Gastroesophageal sphincter (tissue), 4 donors: Measurements from ENCODE around the gene PFKL. TPM values are rescaled to one million over a fixed set of nuclear protein-coding genes. Genes with fewer than 3 reads are reported as not detected.

Source experiments
- ATAC-seq: fragments of 150-250 bp; one replicate; pipeline ENCODE4 v1.9.1; 2016; ENCODE audit warnings: mild to moderate bottlenecking, moderate library complexity
- H3K27ac ChIP-seq, 4 donors: fragments of 200-600 bp; sonication (generic) in 3 of 4; 1 replicate in 3 of 4; 2 replicates in 1 of 4; pipeline ENCODE4 v1.5.1; 2016 to 2019
- H3K27me3 ChIP-seq: fragments of 200-600 bp; sonication (generic); one replicate; pipeline ENCODE4 v1.5.1; 2019
- H3K36me3 ChIP-seq, 2 donors: fragments of 200-600 bp; sonication (generic); one replicate each; pipeline ENCODE4 v1.5.1; 2019; ENCODE audit warnings: control low read depth in 1 of 2
- H3K4me1 ChIP-seq, 3 donors: fragments of 200-600 bp; sonication (generic); 1 replicate in 2 of 3; 2 replicates in 1 of 3; pipeline ENCODE4 v1.5.1; 2016 to 2019; ENCODE audit warnings: control low read depth in 2 of 3
- H3K4me3 ChIP-seq, 2 donors: fragments of 200-600 bp; sonication (generic); one replicate each; pipeline ENCODE4 v1.5.1; 2019; ENCODE audit warnings: mild to moderate bottlenecking in 1 of 2, moderate library complexity in 1 of 2
- H3K9me3 ChIP-seq, 3 donors: fragments of 200-600 bp; sonication (generic); one replicate each; pipeline ENCODE4 v1.5.1; 2017 to 2019; ENCODE audit warnings: control low read depth in 2 of 3
- EP300 ChIP-seq: sonication (generic); formaldehyde crosslinking; IDR thresholded peaks from one replicate; pipeline ENCODE4 v1.6.1; 2017; ENCODE audit warnings: antibody characterized with exemption, mild to moderate bottlenecking
- POLR2A ChIP-seq, 2 donors: fragments of 450-650 bp; IDR thresholded peaks; one replicate each; pipeline ENCODE4 v1.6.1; 2017; ENCODE audit warnings: antibody characterized with exemption in 2 of 2, mild to moderate bottlenecking in 2 of 2, moderate library complexity in 1 of 2
- POLR2AphosphoS5 ChIP-seq: sonication (generic); formaldehyde crosslinking; IDR thresholded peaks from one replicate; pipeline ENCODE4 v1.6.1; 2017; ENCODE audit warnings: antibody characterized with exemption
- WGBS, 2 donors: methylation state at CpG; one replicate each; pipeline ENCODE4 v1.1.5; 2018; ENCODE audit warnings: low coverage in 1 of 2; 5-methylcytosine and 5-hydroxymethylcytosine counted together
- total RNA-seq, 4 donors: library from RNA; depleted of rRNA; stranded (reverse); fragments of >200 nt; gene quantifications; one replicate each; pipeline ENCODE4 v1.1.0, GENCODE V29; 2016
- TF ChIP-seq, protein P1 (sequence below), 4 experiments: fragments of 200-600 bp in 2 of 4; fragments of 450-650 bp in 2 of 4; sonication (generic) in 1 of 4; IDR thresholded peaks; one replicate each; pipeline ENCODE4 v1.5.1; 2017 to 2019; ENCODE audit warnings: antibody characterized with exemption in 4 of 4, mild to moderate bottlenecking in 2 of 4, moderate library complexity in 2 of 4

PFKL gene
- total RNA-seq, 4 donors from 2014 or later: 57.7 to 103 (median 72.1) TPM

DNA sequence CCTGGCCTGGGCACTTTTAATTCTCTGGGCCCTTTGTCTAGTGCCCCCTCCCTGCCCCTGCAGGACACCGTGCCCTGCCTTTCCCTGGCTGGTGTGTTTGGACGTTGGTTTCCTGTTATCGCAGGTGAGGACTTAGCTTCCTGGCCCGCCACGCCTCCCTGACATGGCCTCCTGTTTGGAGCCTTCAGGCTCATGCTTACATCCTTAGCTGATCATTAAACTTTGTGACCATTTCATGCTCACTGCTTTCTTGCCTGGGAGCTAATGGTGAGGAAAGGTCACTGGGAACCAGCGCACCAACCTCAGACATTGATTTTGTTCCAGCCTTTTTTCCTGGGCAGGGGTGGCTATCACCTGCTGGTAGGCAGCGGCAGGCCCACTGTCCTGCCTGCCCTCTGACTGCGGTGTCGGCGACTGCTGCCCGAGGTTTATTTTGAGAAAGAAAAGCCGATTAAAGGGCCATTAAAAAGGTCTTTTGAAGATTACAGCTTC lies 3.7 kb downstream of the PFKL start:
- TF ChIP-seq, protein P1, sequence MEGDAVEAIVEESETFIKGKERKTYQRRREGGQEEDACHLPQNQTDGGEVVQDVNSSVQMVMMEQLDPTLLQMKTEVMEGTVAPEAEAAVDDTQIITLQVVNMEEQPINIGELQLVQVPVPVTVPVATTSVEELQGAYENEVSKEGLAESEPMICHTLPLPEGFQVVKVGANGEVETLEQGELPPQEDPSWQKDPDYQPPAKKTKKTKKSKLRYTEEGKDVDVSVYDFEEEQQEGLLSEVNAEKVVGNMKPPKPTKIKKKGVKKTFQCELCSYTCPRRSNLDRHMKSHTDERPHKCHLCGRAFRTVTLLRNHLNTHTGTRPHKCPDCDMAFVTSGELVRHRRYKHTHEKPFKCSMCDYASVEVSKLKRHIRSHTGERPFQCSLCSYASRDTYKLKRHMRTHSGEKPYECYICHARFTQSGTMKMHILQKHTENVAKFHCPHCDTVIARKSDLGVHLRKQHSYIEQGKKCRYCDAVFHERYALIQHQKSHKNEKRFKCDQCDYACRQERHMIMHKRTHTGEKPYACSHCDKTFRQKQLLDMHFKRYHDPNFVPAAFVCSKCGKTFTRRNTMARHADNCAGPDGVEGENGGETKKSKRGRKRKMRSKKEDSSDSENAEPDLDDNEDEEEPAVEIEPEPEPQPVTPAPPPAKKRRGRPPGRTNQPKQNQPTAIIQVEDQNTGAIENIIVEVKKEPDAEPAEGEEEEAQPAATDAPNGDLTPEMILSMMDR (IDR thresholded peaks at IDR 0.05): no peak
- TF ChIP-seq POLR2A (IDR thresholded peaks at IDR 0.05) (no peak), EP300 (no peak), POLR2AphosphoS5 (no peak)
- ATAC-seq: no peak
- peak overlapping the region in 2 of 4 donors; percentile 31 to 48 for H3K27ac ChIP-seq
- H3K27me3 ChIP-seq: no peaks in the 10 kb centered on the region
- peaks cover 0 to 82% (median 24%) of the 10 kb centered on the region in 3 donors for H3K4me1 ChIP-seq
- H3K9me3 ChIP-seq: no peaks in the 10 kb centered on the region
- 65 to 68% methylated on average over 5 to 6 of the region's 12 CpGs for WGBS, 2 donors
- H3K4me3 ChIP-seq: no peak overlapping the region
- peaks cover 0 to 25% of the 10 kb centered on the region in 2 donors for H3K36me3 ChIP-seq

DNA sequence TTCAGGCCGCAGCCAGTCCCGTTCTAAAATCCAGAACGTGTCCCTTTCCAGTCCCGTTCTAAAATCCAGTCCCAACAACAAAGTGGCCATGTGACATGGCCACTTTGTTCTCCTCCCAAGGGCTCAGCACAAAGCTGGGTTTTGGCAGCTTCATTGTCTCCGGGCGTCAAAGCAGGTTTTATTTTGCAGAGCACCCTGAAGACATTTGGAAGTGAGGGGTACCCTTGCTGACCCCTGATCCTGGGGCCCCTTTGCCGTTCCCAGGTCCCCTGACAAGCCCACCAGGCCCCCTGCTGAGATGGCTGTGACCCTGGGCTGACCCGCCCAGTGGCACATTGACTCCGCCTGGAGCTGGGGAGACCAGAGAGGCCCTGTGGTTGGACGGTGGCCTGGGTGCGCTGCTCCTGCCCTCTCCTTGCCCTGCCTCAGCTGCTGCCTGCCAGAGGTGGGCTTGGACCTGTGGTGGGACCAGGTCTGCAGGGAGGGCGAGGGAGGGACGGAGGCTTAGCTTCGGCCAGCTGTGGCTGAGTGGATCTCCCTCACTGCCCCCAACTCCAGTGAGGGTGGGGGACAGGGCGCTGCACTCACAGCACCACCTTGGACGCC lies 4.3 kb downstream of the PFKL start:
- Histone ChIP-seq H3K4me3 (no peak overlapping the region), H3K36me3 (peaks cover 0 to 31% of the 10 kb centered on the region in 2 donors), H3K9me3 (no peaks in the 10 kb centered on the region), H3K27ac (peak overlapping the region in 2 of 4 donors; percentile 31 to 48), H3K4me1 (peaks cover 0 to 76% (median 24%) of the 10 kb centered on the region in 3 donors), H3K27me3 (no peaks in the 10 kb centered on the region)
- WGBS, 2 donors: 69% methylated on average over 4 of the region's 16 CpGs; no CpG with 5 or more reads in 1 of the 2 donors
- ATAC-seq: no peak
- no peak for TF ChIP-seq EP300
- no peak for TF ChIP-seq POLR2A (IDR thresholded peaks at IDR 0.05)
- TF ChIP-seq POLR2AphosphoS5: no peak
- TF ChIP-seq, protein P1 (IDR thresholded peaks at IDR 0.05): no peak

DNA sequence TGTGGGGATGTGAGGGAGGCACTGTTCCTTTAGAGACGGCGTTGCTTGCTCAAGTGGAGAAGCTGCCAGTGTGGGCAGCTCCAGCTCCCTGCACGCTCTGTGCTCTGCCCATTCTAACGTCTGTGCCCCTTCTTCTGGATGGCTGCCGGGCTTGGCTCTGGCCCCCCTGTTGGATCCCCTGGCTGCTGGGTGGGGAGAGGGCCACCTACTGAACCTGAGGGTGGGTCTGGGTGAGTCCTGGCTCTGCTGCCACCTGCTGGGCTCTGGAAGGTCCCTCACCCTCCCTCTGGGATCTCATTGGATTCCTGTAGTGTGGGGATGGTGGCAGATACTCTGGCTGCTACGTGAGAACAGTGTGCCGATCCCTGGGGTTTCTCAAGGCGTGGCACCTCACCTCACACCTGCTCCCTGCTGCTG lies 5.0 kb downstream of the PFKL start:
- Histone ChIP-seq H3K36me3 (peaks cover 0 to 39% of the 10 kb centered on the region in 2 donors), H3K27ac (peak overlapping the region in 2 of 4 donors; percentile 4 to 48), H3K4me1 (peaks cover 0 to 71% (median 24%) of the 10 kb centered on the region in 3 donors), H3K9me3 (no peaks in the 10 kb centered on the region), H3K4me3 (no peak overlapping the region), H3K27me3 (no peaks in the 10 kb centered on the region)
- TF ChIP-seq, protein P1 (IDR thresholded peaks at IDR 0.05): peak in 3 of 4 experiments; percentile 33 to 61 (median 53)
- no peak for TF ChIP-seq POLR2A (IDR thresholded peaks at IDR 0.05)
- no peak for ATAC-seq
- WGBS, 2 donors: no CpG with 5 or more reads among the region's 8 CpGs

DNA sequence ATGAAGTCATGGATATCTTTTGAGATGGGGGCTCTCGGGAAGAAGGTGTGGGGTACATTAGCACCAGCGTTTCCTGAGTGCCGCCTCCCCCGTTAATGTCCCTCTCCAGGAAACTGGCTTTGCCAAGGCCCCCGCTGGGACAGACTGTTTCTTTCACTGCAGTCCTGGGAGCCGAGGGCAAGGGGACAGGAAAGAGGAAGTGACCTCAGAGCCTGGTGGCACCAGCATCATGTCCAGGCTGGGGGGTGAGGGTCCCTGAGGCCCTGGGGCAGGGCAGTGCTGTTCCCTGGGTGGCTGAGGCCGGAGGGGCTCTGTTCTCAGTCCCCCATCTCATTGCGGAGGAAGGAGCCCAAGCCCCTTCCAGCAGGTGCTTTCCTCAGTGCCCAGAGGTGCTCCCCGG lies 5.8 kb downstream of the PFKL start:
- WGBS, 2 donors: 71% methylated on average over 7 of the region's 9 CpGs; no CpG with 5 or more reads in 1 of the 2 donors
- H3K9me3 ChIP-seq: no peaks in the 10 kb centered on the region
- peaks cover 0 to 47% of the 10 kb centered on the region in 2 donors for H3K36me3 ChIP-seq
- peaks cover 0 to 68% (median 23%) of the 10 kb centered on the region in 3 donors for H3K4me1 ChIP-seq
- no peak overlapping the region for H3K4me3 ChIP-seq
- H3K27me3 ChIP-seq: no peaks in the 10 kb centered on the region
- ATAC-seq: no peak
- TF ChIP-seq POLR2A (IDR thresholded peaks at IDR 0.05) (no peak), EP300 (no peak), POLR2AphosphoS5 (no peak)
- TF ChIP-seq, protein P1 (IDR thresholded peaks at IDR 0.05): no peak
- H3K27ac ChIP-seq: peak overlapping the region in 1 of 4 donors; percentile 20
